ENCODE data around the gene RCOR1. TPM values are rescaled to one million over a fixed set of nuclear protein-coding genes. Genes with fewer than 3 reads are reported as not detected.

The RCOR1 gene
- total RNA-seq, 6 experiments from 2014 or later = 24.5 to 27.6 (median 25.1) TPM

GRCh38 chr14:102645746-102646440 is 53.4 kb downstream of the RCOR1 start:
- no peak for DNase-seq
- Mint-ChIP-seq H3K36me3 (ENCODE audit: low read depth) (no peaks in the 10 kb centered on the region), H3K4me1 (ENCODE audit: low read depth) (peaks cover 53% of the 10 kb centered on the region), H3K9me3 (no peaks in the 10 kb centered on the region), H3K4me3 (no peak overlapping the region), H3K27me3 (ENCODE audit: insufficient read depth) (peaks cover 2% of the 10 kb centered on the region; the same call in 1 of the 2 replicates), H3K27ac (no peak overlapping the region)
- TF ChIP-seq CTCF (IDR thresholded peaks at IDR 0.05) = no peak

GRCh38 chr14:102646615-102647014 is 54.2 kb downstream of the RCOR1 start:
- Mint-ChIP-seq H3K36me3 (ENCODE audit: low read depth) (no peaks in the 10 kb centered on the region), H3K9me3 (no peaks in the 10 kb centered on the region), H3K4me1 (ENCODE audit: low read depth) (peaks cover 53% of the 10 kb centered on the region), H3K27me3 (ENCODE audit: insufficient read depth) (peaks cover 2% of the 10 kb centered on the region; the same call in 1 of the 2 replicates), H3K4me3 (no peak overlapping the region), H3K27ac (peak overlapping the region; percentile 12; the same call in 1 of the 2 replicates)
- DNase-seq = no peak
- no peak for TF ChIP-seq CTCF (IDR thresholded peaks at IDR 0.05)

GRCh38 chr14:102652194-102652593 is 59.7 kb downstream of the RCOR1 start:
- DNase-seq = no peak
- Mint-ChIP-seq H3K36me3 (ENCODE audit: low read depth) (peaks cover 5% of the 10 kb centered on the region), H3K9me3 (no peaks in the 10 kb centered on the region), H3K4me3 (no peak overlapping the region), H3K27ac (no peak overlapping the region), H3K27me3 (ENCODE audit: insufficient read depth) (no peaks in the 10 kb centered on the region), H3K4me1 (ENCODE audit: low read depth) (peaks cover 33% of the 10 kb centered on the region)
- no peak for TF ChIP-seq CTCF (IDR thresholded peaks at IDR 0.05)

GRCh38 chr14:102654298-102654697 is 61.8 kb downstream of the RCOR1 start:
- H3K27ac Mint-ChIP-seq = no peak overlapping the region
- no peaks in the 10 kb centered on the region for H3K9me3 Mint-ChIP-seq
- no peak for DNase-seq
- peaks cover 5% of the 10 kb centered on the region for H3K36me3 Mint-ChIP-seq (ENCODE audit: low read depth)
- no peak for TF ChIP-seq CTCF (IDR thresholded peaks at IDR 0.05)
- no peaks in the 10 kb centered on the region for H3K27me3 Mint-ChIP-seq (ENCODE audit: insufficient read depth)
- peaks cover 43% of the 10 kb centered on the region for H3K4me1 Mint-ChIP-seq (ENCODE audit: low read depth)
- H3K4me3 Mint-ChIP-seq = no peak overlapping the region

- peak overlapping the region; percentile 37; the same call in 1 of the 2 replicates for H3K4me3 Mint-ChIP-seq
- DNase-seq = peak; percentile 31
- H3K27me3 Mint-ChIP-seq (ENCODE audit: insufficient read depth) = no peaks in the 10 kb centered on the region
- no peaks in the 10 kb centered on the region for H3K9me3 Mint-ChIP-seq
- H3K4me1 Mint-ChIP-seq (ENCODE audit: low read depth) = peaks cover 51% of the 10 kb centered on the region
- TF ChIP-seq CTCF (IDR thresholded peaks at IDR 0.05) = no peak
- H3K27ac Mint-ChIP-seq = no peak overlapping the region
- peaks cover 5% of the 10 kb centered on the region for H3K36me3 Mint-ChIP-seq (ENCODE audit: low read depth)
These were observed 62.7 kb downstream of the RCOR1 start for GRCh38 chr14:102655137-102655536.
